GM12874 (cell line): ENCODE results near the gene ITPR2.

Experiments
- TF ChIP-seq, protein P1 (sequence below): IDR thresholded peaks from 2 replicates; pipeline ENCODE4 v1.5.1; 2011; ENCODE audit warnings: low read depth, mild to moderate bottlenecking, control low read depth, low read length, moderate library complexity; ENCODE audit not compliant: insufficient read depth

ITPR2 gene

DNA sequence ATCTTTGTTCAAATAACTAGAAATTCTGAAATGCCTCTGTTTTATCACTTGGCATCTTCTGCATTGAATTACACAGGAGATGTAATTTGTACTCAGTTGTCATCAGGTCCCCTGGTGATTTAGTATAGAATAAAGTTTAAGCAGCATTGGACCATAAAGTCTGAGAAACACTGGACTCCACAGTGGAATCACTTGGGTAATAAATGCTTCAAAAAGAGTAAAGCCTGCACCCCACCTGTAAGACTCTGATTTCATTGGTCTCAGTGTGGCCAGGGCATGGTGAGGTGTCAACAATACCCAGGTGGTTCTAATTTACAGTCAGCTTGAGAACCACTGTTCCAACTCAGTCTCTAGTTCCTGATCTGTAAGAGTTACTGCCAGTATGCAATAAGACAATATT lies 148.9 kb downstream of the ITPR2 start:
- TF ChIP-seq, protein P1, sequence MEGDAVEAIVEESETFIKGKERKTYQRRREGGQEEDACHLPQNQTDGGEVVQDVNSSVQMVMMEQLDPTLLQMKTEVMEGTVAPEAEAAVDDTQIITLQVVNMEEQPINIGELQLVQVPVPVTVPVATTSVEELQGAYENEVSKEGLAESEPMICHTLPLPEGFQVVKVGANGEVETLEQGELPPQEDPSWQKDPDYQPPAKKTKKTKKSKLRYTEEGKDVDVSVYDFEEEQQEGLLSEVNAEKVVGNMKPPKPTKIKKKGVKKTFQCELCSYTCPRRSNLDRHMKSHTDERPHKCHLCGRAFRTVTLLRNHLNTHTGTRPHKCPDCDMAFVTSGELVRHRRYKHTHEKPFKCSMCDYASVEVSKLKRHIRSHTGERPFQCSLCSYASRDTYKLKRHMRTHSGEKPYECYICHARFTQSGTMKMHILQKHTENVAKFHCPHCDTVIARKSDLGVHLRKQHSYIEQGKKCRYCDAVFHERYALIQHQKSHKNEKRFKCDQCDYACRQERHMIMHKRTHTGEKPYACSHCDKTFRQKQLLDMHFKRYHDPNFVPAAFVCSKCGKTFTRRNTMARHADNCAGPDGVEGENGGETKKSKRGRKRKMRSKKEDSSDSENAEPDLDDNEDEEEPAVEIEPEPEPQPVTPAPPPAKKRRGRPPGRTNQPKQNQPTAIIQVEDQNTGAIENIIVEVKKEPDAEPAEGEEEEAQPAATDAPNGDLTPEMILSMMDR: no peak

DNA sequence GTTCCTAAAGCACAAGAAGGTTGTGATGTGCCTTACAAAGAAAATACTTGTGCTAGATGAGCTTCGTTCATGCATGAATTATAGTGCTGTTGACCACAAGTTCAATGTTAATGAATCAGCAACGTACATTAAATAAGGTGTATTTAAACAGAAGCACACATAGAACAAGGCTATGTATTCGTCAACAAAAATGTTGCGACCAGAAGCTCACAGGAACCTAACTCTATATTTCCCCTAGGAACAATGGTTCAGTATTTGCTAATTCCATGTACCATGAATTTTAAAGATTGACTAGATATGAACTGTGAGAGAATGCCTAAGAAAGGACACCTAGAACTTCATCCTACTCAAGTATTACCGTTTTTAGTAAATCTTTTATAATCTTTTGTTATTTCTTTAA lies 149.6 kb downstream of the ITPR2 start:
- TF ChIP-seq, protein P1: no peak

DNA sequence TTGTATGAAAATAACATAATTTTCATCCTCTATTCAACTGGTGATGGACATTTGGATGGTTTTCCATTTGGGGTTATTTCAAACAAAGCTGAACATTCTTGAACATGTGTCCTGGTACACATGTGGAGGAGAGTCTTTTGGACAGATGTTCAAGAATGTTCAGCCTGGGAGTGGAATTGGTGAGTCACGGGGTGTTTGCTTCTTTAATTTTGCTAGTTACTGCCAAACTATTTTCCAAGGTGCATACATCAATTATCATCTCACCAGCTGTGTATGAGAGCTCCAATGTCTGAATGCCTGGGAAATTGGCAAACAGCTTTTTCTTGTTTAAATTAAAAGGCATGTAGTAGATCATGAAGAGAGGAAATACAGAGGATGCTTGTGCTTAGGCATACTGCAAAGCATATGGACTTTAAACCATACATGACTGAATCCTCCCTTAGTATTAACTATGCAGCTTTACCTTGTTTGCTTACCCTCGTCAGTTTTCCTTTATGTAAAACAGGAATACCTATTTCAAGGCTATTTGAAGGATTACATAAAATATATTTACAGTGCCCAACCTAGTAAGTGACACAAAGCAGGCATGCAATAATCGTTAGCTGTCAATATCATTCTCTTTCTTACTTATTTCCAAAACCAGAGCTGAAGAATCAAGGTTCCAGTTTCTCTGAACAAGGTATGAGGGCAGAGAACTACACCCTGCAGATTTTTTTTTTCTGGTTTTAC lies 152.1 kb downstream of the ITPR2 start:
- TF ChIP-seq, protein P1: no peak

DNA sequence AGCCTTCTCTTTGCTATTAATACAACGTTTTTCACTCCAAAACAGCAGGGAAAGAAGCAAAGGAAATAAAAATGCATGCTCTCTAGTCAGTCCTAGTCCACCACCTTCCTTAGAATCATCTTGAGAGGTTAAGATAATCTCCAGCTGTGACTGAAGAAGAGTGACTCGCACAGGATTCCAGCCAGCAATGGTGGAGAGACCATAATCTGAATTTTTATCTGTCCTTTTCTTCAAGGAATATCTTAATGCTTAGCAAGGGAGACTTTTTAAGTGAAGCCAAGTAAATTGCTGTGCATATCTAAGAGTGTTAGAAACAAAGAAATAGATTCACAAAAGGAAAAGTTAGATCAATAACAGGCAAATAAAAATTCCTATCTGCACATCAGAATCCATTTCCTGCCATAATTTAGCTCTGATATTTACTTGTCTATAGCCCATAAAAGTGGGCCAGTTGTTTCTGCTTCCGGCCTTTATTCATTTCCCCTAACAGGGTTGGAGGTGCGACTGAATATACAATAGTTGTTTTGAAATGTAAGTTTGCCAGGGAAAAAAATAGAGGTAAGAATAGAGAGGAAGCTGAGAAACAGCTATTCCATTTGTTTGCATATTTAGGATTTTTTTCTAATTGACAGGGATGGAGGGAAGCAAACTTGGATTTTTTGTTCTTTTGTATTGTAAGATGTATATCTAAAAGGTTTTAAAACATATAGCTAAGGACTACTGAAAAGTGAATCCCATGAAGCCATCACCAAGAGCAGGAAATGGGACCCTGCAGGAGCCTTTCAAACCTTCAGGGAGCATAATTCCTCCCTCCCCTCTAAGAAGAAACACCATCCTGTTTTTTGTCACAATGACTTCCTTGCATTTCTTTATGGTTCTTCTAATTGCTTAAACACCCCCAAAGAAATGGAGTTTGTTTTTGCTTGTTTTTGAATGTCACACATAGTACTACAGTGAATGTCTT lies 154.0 kb downstream of the ITPR2 start:
- TF ChIP-seq, protein P1: no peak

DNA sequence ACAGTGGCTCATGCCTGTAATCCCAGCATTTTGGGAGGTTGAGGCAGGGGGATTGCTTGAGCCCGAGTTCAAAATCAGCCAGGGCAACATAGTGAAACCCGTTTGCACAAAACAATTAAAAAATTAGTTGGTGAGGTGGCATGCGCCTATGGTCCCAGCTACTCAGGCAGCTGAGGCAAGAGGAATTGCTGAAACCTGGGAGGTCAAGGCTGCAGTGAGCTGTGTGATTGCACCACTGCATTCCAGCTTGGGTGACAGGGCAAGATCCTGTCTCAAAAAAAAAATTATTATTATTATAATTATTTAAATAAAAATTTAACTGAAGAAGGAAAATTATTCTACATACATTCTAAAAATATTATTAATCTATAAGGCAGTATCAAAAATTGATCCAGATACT lies 164.1 kb downstream of the ITPR2 start:
- TF ChIP-seq, protein P1: no peak

DNA sequence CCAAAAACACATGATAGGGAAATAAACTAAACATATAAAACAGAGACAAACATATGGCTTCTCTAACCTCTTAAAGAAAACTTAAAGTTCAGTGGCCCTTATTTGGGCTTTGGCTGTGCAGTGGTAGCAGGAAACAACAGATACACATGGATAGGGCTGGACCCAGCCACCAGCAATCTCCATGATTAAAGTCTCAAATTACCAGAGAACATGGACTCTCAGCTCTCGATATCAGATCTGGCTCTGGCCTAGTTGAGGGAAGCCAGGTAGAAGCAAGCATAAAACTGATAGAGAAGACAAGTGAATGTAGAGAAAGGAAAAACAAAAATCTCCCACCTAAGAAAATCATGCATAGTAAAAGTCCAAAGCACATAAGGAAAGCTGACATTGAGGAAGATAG lies 164.8 kb downstream of the ITPR2 start:
- TF ChIP-seq, protein P1: no peak

DNA sequence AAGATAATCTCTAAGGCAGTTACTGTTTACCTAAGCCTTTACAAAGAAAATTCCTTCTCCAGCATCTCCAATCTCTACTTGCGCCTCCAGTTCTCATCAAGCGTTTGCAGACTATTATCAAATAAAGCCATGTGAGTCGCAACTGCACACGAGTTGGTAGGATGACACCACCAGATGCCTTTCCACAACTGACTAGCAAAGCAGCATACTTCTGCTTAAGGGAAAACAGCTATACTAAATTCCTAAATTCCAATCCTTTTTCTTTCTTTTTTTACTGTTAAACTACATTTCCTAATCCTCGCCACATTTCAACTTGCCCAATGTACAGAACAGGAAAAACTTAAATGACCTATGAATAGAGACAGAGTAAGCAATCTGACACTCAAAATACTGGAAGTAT lies 166.7 kb downstream of the ITPR2 start:
- TF ChIP-seq, protein P1: no peak
